Choroid plexus epithelial cell (primary cell): ENCODE measurements around the gene ANKRD18B.
A peak's percentile ranks its signal among the peaks of the same experiment; 100 is the strongest.
"Not testable (repeated sequence)": the region's sequence is repeated elsewhere in the genome, so short reads cannot be mapped to it uniquely, and the experiment has no call there.

ENCODE experiments used
- DNase-seq: peaks from one replicate; pipeline ENCODE4 v3.0.0-alpha.2; 2010; ENCODE audit warnings: low read depth
- H3K4me3 ChIP-seq: 2 replicates; pipeline ENCODE4 v1.5.1; 2011; ENCODE audit warnings: low read depth, mild to moderate bottlenecking, control low read depth, low read length, moderate library complexity
- CTCF ChIP-seq: conservative IDR thresholded peaks from 2 replicates; pipeline ENCODE4 v1.5.1; 2011; ENCODE audit warnings: low read depth, mild to moderate bottlenecking, control low read depth, inconsistent platforms, low read length, moderate library complexity

ANKRD18B gene

DNA sequence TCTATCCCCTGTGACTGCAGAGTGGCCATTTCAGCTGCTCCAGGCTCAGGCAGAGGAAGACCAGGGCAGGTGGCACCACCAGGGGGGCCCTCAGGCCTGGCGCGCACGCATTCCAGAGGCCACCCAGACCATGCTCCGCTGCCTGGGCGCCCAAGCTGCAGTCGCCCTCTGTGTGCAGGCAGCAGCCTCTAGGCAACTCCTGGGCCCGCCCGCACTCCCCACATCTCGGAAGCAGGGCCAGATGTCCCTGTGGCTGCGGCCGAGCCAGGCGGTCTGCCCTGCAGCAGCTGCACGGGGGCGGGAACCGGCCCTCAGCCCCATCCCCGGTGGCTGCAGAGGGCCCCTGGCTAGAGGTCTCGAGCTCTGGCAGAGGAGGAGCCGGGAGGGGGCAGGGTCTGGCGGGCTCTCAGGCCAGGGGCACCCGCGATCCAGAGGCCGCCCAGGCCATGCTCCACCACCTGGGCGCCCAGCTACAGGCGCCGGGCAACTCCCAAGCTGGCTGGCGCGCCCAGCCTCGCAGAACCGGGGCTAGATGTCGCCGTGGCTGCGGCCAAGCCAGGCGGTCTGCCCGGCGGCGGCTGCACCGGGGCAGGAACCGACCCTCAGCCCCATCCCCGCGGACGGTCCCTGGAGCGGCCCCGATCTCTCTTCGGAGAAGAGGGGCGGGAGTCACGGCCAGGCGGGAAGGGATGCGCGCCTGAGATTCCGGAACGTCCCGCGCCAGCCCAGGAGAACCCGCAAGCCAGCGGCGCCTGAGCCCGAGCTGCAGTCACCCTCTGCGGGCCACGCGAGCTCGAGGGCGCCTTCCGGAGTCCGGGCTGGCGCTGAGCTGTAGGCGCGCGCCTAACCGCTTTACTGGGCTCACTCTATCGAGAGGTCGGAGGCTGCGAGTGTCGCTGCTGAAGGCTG lies at the start of gene ANKRD18B:
Gene ANKRD18B (plus strand): TSS at position 855 of the 909 bp plus-strand sequence. CDS start 239 bp downstream, outside the sequence.
- peak; percentile 48 for DNase-seq
- peak; percentile 51 for TF ChIP-seq CTCF
- peak within 1 kb of the TSS; percentile 53 for H3K4me3 ChIP-seq

DNA sequence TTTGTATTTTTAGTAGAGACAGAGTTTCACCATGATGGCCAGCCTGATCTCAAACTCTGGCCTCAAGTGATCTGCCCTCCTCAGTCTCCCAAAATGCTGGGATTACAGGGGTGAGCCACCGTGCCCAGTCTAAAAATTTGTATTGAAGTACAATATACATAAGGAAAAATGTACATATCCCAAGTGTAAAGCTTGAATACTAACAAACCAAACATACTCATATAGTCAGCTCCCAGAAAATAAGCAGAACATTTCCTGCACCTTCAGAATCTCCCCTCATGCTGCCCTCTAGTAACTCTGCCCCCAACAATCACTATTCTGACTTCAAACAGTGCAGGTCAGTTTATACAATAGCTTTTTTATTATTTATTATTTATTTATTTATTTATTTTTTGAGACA lies 48.7 kb upstream of the ANKRD18B start:
- DNase-seq: no peak
- TF ChIP-seq CTCF: no peak

DNA sequence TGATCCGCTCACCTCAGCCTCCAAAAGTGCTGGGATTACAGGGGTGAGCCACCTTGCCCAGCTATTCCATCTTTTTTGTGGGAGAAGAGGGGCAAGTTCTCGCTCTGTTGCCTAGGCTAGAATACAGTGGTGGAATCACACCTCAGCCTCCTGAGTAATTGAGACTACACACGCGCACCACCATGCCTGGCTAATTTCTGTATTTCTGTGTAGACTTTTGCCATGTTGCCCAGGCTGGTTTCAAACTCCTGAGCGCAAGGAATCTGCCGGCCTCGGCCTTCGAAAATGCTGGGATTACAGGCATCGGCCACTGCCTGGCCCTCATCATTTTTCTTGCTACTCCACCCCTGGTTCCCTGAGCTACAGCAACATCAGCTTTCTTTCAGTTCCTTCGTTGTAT lies 47.5 kb upstream of the ANKRD18B start:
- no peak for TF ChIP-seq CTCF
- no peak overlapping the region for H3K4me3 ChIP-seq
- no peak for DNase-seq

More for the DNA sequence above, 48.7 kb upstream of the ANKRD18B start:
- H3K4me3 ChIP-seq: no peak overlapping the region

DNA sequence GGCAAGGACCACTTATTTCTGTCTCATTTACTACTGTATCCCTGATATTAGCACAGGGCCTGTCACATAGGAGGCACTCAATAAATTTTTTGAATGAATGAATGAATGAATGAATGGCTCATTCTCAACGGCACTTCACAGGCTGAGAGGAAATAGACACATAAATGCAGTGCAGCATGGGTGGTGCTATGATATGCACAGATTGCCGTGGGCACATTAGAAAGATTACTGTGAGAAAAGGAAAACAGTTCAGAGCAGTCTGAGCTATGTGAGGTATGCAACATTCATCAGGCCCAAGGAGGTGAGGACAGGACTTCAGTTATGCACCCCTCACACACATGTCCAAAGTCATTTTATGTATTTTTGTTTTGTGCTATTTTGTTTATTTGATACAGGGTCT lies 43.9 kb upstream of the ANKRD18B start:
- peak; percentile 22 for DNase-seq
- no peak for TF ChIP-seq CTCF
- H3K4me3 ChIP-seq: no peak overlapping the region

DNA sequence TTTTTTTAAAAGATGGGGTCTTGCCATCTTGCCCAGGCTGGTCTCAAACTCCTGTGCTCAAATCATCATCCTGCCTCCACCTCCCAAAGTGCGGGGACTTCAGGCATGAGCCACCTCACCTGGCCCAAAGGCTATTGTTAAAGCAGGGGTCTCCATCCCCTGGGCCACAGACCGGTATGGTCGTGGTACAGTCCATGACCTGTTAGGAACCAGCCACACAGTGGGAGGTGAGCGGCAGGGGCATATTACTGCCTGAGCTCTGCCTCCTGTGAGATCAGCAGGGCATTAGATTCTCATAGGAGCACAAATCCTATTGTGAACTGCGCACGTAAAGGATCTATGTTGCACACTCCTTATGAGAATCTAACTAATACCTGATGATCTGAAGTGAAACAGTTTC lies 43.1 kb upstream of the ANKRD18B start:
- no peak for TF ChIP-seq CTCF
- no peak overlapping the region for H3K4me3 ChIP-seq
- DNase-seq: no peak

DNA sequence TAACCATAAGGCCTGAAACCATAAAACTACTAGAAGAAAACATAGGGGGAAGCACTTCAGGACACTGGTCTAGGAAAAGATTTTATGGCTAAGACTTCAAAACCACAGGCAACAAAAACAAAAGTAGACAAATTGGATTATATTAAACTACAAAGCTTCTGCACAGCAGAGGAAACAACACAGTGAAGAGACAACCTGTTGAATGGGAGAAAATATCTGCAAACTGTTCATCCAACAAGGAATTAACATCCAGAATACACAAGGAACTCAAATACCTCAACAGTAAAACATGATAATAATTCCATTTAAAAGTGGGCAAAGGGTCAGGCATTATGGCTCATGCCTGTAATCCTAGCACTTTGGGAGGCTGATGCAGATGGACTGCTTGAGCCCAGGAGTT lies 38.7 kb upstream of the ANKRD18B start:
- not testable (repeated sequence) for H3K4me3 ChIP-seq, DNase-seq

DNA sequence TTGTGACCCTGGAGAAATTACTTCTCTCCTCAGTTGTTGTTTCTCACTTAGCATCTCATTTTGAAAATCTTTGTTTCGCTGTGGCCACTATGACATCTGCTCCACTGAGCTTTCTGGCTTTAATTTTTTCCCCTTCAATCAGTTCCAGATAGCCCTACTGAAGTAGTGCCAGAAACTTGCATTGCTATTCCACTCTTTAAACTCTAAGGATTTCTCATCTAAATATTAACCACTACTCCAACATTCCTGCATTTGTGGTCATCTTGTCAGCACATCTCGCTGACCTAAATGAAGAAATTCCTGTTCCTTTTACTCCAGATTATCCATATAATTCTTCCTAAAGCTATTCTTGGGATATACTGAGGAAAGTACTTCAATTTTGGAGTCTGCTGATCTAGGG lies 35.0 kb upstream of the ANKRD18B start:
- H3K4me3 ChIP-seq: no peak overlapping the region
- DNase-seq: peak; percentile 38
- TF ChIP-seq CTCF: no peak

DNA sequence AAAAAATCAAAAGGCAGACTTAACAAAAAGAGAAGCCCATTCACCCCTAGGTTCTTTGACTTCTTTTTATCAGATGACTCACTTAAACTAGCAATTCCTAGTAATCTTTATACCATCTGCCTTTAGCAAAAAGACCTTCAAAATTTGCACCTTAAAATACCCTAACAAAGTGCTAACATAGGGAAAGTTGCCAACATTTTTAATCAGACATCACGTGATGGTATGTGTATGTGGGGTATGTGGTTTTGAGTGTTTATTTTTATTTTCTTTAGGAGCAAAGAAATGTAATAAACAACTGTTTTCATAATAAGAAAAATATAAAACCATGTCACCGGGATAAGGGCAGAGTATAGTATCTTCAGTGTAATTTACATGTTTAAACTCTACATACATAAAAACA lies 30.2 kb upstream of the ANKRD18B start:
- peak; percentile 23 for DNase-seq
- H3K4me3 ChIP-seq: not testable (repeated sequence)
